Activated naive CD4-positive, alpha-beta T cell treated with anti-CD3 and anti-CD28 coated beads, Interleukin-2, amount 50 U/mL, for 16 hours (primary cell): ENCODE data around the gene PLXDC2.

ENCODE experiments used
- DNase-seq: peaks from one replicate; pipeline ENCODE4 v3.0.0-alpha.2; 2020

PLXDC2 gene

DNA sequence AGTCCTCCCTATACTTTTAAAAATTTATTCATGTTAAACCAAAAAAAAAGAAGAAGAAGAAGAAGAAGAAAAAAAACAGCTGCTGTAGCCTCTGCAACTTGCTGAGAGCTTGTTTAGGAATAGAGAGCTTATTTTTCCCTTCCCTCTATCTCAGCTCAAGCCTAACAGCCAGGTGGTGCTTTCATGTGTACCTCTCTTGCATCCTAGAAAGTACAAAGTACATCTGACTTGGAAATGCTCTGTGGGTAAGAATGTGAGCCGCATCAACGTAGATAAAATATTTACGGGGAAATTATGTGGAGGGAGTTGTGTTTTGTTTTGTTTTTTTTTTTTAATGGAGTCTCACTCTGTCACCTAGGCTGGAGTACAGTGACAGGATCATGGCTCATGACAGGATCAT, 99.6 kb downstream of the PLXDC2 start:
- DNase-seq = no peak

DNA sequence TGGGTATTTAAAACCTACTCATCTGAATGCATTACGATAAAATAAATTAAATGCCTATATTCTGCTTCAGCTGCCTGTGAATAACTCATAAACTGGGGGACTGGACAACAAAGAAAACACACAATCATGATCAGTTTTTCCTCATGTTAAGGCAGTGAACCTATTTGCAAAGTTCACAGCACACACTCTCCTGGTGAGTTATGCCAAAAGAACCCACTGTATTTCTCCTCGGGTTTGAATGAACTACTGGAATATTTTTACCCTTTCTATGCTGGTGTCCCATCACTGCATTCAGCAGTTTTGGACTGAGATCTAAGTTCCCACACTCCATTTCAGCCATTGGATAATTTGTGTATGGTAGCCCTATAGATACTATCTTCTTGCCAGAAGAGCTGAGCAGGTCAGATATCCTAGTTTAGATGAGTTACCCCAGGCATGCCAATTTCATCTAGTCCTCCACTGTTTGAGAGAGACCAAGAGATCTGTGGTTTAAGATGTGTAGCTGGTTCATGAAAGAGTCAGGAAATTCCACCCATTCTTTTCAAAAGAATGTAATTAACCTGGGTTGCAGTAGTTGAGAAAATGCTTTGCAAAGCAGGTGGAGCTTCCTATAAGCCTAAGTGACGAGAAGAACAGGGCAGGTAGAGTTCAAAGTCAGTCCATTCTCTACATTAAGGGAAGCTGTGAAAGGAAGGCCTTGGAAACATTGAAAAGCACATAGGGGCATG, 101.7 kb downstream of the PLXDC2 start:
- DNase-seq = no peak

DNA sequence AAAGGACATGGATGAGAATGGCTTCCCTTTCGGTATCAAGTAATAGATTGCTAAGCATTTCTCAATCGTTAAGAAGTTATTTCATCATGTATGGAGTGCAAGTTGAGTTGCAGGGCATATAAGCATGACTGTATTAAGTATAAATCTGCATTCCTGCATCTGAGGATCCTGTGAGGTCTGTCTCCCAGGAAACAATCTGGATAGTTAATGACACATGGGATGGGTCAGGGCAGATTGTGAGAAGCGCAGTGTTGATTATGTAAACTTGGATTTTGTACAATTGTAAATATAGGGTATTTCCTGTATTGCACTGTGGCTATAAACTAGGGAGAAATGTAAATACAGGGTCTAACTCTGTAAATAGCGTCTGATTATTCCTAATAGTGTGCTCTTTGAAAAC, 102.6 kb downstream of the PLXDC2 start:
- DNase-seq = no peak

DNA sequence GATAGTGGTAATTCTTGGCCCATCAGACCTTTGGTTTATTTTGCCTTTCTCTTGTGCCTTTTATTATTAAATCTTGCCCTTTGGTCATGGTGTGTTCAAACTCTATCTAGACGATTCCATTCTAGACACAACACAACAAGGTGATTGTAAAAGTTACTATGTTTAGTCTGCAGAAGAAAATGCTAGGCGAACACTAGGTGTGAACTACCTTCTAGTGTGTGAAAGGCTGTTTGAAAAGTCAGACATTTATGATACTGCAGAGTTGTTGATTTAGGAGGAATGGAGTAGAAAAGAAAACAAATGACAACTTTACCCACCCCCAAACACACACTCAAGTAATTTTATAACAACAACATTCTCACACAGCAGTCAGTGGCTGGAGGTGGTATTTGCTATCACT, 103.4 kb downstream of the PLXDC2 start:
- DNase-seq = no peak

DNA sequence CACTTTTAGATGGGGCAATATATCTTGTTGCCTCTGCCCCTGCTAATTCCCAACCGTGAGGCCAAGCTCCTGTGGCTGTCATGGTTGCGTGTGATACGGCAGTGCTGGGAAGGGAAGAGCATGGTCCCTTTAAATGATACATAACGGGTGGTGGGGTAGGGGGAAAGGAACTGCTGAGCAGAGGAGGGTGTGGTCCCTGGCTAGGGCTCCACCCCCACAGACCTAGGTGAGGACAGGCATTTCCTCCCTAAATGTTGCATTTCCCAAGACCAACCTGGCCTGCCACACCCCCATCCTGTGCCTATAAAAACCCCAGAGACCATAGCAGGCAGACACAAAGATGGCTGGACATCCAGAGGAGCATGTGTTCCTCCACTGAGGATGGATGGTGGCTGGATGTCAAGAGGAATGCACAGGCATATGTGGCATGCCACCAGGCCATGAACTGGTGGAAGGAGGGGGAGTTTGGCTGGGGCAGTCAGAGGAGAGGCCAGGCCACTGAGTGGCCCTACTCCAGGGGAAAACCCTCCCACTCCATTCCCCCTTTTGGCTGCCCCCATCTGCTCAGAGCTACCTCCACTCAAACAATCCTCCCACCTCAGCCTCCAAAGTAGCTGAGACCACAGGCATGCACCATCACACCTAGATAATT, 104.0 kb downstream of the PLXDC2 start:
- DNase-seq = no peak

DNA sequence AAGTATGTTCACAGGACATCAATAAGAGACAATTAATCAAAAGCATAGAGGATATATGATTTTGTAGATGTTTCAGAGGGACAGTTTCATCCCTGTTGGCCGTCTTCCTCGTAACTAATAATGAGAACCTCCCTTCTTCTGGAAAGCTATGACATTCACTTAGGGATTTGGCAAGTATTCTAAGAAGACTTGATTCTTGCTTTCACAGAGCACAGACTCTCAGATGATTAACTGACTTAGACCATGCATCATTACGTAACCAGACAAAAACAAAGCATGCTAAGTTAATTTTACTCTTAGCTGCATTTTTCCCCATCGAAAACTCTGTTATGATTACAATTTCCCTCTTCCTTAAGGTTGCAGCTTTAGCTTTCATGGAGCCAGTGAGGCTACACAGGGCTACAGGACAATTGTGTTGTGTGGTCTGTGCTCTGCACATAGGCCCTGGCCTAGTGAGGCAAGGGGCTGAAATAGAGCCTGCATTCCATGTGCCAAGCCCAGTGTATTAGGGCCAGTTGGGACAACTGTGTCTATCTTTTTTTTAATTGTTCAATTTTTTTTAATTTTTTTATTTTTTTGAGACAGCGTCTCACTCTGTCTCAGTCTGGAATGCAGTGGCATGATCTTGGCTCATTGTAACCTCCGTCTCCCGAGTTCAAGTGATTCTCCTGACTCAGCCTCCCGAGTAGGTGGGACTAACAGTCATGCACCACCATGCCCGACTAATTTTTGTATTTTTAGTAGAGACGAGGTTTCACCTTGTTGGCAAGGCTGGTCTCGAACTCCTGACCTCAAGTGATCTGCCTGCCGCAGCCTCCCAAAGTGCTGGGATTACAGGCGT, 105.3 kb downstream of the PLXDC2 start:
- no peak for DNase-seq

DNA sequence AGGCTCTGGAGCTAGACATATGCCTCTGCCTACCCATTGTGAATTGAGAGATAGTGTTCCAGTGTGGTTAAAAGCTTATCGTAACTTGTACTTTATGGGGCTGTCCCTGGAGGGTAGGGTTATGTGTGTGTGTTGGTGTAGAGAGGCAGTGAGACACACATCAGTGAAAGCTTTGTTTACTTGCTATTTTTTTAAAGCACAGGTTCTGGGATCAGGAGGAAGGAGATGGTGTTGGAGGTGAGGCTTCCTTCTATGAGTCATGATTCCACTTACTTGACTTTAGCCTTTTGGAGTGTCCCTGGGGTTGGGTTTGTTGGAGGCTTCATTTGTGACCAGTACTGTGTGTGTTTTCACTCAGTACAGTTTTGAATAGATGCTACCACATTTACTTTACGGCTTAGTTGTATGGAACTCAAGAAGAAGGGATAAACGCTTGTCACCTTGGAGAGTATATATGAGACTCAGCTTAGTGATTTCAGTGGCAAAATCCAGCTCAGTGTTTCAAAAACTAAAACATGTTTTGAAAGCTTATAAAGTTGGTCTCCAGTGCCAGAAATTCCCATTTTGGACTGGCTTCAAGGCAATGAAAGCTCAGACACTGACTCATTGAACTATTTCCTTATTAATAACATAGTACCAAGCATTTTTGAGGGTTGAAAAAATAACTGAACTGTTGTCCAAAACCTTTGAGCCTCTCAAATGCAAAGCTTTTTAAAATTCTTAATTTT, 106.2 kb downstream of the PLXDC2 start:
- no peak for DNase-seq

DNA sequence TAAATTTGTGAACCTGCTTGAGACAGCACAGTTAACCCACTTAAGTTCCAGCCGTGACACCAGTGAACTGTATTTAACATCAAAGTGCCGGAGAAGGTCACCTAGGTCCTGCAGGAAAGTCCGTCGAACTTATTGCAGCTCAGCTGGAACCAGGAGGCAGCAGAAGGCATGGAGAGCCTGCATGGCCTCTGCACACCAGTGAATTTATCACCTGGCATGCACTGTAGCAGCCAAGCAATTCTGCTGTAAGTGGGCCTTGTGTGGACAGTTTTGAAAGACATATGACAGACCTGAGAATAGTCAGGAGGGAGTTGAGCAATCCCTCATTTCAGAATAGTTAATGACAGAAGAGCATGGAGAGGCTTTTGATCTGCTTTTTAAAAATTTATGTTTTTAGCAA, 108.8 kb downstream of the PLXDC2 start:
- no peak for DNase-seq

DNA sequence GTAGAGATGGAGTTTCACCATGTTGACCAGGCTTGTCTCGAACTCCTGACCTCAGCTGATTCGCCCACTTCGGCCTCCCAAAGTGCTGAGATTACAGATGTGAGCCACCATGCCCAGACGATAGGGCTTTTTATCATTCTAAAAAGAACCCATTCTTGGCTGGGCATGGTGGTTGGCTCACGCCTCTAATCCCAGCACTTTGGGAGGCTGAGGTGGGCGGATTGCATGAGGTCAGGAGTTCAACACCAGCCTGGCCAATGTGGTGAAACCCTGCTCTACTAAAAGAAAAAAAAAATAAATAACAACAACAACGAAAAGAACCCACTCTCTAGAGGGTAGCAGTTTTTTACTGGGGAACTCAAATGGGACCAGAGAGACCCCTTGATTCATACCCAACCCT, 112.7 kb downstream of the PLXDC2 start:
- no peak for DNase-seq

DNA sequence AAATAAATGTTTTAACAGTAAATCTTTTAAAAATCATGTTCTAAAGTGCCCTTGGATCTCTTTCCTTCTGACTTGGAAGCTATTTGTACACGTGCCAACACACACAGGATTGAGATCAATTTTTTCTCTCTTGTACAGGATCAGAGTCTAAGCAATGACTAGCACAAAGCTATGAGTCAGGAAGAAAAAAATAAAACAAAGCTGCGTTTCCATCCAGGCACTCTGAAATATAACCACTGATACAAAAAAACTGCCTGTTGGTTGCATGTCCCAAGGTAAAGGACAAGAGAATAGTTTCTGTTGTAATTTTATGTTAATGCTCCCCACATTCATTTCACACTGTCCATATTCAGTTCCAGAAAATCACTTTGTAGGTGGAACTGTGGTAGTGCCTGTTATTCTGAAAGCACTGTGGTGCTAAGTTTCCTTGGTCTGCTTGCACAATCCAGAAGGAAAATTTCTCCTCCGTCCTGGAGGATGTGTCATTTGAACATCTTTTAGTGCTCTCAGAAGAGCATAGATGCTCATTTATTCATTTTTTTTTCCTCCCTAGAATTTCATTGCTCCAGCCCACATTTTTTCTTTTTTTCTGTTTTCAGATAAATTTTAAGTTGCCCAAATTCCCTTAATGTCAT, 113.4 kb downstream of the PLXDC2 start:
- DNase-seq = no peak

DNA sequence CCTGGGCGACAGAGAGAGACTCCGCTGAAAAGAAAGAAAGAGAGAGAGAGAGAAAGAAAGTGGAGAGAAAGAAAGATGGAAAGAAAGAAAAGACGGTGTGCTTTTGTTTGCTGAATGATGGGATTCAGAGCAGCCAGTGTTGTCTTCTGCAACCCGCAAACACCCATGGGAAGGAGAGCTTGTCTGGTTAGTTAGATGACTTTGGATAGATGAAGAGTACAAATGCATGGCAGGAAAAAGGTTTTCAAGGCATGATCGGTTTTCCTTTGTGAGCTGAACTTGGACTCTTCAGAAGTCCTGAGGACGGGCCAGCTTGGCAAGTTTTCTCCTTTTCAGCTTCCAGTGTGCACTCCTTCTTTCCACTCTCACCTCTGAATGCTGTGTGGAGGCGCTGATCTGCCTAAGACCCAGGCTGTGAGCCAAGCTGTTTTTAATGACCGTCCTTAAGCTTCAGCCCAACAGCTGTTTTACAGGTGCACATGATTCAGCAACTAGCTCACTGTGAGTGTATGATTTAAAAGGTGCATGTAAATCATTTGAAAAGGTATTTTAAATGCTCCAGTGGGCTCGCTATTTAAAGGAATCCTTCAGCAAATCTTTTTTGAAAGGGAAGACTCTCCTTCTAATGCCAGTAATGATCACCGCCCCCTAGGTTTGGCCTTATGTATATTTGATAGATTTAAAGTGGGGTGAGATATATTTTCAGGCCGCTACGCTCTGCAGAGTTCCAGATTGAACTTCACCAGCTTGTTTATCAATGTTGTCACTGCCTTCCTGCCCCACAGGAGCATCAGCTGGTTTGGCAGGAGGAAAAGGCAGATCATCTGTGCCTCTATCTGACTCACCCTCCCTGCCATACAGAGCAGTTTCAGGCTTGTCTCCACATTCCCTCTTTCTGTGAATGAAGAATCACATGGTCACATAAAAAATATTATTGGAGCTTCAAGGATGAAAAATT, 115.0 kb downstream of the PLXDC2 start:
- DNase-seq = no peak

DNA sequence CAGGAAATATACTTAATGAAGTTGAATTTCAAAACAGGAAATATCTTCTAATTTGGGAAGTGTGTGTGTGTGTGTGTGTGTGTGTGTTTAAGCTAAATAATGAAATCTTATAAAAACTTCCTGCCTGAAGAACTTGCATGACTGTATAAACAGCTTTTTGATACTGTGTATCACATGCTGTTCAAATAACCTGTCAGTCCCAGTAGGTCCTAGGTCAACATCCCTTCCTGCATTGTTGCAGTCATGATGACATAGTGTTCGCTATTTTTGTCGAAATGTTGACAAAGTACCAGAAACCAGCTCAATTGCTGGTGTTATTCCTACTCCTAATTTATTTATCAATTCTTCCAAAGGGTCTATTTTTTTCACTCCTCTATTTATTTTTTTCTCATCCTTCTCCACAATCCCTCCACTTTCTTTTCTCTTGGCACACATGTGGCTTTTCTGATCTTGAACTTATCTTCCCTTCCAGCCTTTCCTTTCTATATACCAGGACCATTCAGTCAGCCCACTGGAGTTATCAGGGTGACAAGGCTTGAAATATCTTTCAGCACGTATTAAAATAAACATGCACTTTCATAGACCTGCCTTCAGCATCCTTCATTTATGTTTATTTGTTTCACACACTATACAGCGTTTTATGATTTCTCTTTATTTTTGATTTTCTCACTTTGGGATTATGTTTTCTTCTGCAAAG, 115.8 kb downstream of the PLXDC2 start:
- no peak for DNase-seq

DNA sequence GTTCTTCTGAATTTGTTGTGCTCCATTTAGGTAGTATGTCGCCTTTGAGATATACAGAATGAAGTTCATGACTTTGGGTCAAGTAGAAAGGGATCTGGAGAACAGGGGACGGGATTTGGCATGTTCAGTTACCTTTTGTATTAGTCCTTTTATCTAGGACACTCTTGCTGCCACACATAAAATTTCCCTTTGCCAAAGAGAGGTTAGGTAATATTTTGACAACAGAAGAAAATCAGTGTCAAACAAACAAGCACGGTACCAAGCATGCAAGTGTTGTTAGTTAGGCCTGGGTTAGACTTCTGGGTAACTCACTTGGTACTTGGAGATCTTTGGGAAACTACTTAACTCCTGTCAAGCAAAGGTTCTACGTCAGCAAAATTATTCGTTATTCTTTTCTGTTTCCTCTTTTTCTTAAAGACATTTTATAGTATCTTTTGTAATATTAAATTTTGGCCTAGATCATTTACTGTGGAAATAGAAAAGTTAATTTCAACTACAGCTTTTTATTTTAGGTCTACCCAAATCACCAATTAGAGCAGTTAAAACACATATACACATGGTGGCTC, 116.7 kb downstream of the PLXDC2 start:
- DNase-seq = no peak

DNA sequence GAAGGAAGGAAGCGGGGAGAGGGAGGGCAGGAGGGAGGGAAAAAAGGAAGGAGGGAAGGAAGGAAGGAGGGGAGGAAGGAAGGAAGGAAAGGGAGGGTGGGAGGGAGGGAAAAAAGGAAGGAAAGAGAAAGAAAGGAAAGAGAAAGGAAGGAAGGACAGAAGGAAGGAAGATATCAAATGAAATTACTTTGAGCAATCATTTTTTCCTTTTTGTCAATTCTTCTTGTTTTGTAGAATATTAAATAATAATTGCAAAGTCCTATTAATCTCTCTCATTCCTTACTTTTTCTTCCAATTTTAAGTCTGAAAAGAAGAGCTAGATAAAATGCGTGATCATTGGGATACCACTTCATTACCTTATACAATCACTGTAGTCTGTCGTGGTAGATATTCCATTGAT, 117.5 kb downstream of the PLXDC2 start:
- no peak for DNase-seq

DNA sequence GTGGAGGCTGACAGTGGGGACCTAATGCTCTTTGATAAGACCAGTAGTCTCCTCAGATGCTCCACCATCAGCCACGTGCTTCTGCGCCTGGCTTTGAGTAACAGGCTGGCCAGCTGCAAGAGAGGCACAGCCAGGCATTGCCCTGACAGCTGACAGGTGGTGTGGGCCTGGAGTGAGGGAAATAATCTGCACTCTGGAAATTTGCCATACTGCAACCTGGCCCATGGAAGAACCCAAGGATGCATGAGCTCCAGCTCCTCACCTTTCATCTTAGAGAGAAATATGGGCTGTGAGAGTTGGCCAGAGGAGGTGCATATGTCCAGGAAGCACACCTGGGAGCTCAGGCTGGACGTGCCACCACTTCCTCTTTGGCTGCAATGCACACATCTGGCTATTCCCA, 118.9 kb downstream of the PLXDC2 start:
- DNase-seq = no peak

DNA sequence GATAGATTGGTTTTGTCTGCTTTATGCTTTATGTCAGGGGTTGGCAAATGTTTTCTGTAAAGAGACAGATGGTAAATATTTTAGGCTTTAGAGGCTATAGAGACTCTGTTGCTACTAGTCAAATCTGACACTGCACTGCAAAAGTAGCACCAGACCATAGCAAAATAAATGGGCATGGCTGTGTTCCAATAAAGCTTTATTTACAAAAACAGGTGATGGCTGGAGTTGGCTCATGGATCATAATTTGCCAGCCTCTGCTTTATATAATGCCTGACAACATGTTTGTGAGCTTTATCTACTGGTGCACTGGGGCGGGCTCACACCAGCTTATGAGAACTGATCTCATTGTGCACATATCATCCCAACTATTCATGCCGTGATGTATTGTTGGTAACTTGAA, 120.1 kb downstream of the PLXDC2 start:
- DNase-seq = no peak

DNA sequence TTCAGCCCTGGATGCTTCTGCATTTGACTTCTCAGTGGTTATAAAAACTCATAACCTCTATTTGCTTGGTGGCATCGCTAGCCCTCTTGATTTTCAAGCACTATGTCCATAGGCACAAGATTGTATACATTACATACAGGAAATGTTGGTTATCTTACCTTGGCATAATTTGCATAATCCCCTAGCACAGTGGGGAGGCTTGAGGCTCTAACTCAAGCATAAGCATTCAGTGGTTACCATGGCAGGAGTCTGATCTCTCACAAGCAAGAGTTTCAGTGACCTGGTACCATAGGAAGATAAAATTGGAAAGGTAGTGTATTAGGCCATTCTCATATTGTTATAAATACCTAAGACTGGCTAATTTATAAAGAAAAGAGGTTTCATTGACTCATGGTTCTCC, 121.8 kb downstream of the PLXDC2 start:
- no peak for DNase-seq

DNA sequence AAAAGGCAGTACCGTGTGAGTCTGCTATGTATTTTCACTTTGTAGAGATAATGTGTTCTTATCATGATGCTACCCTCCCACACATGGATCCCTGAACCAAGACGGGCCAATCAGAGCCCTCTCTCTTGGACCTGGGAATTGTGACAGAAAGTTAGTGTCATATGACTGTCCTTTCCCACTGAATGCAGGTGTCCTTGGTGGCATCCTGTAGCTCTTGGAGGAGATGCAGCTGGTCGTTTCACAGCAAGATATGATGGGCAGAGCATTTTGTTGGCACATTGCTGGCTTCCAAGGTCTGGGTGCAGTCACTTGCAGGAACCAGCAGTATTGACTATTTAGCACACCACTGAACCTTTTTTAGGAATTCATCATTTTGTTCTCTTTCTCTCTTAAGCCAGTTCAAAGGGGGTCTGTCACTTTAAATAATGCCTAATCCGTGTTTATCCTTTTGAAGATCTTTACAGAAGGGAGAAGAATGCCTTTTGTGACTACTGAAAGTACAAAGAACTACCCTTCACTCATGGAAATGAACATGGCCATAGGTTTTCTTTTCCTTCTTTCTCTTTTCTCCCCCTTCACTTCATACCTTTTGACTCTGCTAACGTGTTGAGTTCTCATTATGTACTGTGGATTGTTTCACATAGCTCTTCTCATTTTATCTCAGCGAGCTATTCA, 125.1 kb downstream of the PLXDC2 start:
- DNase-seq = no peak

DNA sequence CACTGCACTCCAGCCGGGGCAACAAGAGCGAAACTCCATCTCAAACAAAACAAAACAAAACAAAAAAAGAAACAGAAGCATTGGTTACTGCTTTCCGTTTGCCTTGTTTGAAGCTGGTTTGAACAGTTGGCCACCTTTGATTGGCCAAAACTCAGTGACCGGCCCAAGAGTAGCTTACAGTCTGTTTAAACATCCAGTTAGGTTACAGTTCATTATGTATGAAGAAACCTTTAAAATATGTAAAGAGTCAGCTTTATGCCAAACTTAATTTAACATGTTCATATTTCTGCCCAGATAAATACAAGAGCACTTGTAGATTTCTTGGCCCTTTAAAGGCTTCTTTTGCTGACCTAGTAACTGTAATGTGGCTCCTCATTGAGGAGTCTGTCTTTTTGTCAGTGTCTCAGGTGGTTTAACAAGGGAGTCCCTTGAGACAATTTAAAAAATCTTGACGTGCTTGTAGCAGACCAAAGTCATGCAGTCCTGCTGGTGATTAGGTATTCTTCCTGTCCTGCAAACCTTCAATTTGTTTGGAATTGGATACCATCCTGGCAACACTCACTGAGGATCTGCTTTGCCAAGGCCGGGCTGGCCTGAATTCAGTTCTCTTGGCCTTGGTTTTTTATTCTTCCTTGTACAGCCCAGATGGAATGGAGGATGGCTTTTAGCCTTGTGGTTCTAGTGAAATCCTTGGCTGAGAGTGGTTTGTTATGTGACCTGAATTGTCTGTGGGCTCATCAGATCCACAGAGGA, 128.9 kb downstream of the PLXDC2 start:
- DNase-seq = no peak
